Activated naive CD8-positive, alpha-beta T cell treated with anti-CD3 and anti-CD28 coated beads, Interleukin-2, amount 50 U/mL, for 24 hours (primary cell): Measurements from ENCODE around the gene PCDHGA1.
"Not testable (repeated sequence)": the region's sequence is repeated elsewhere in the genome, so short reads cannot be mapped to it uniquely, and the experiment has no call there.

Experiments used
- ATAC-seq: fragments of 150-1000 bp; cut with Tn5 transposase; one replicate; pipeline ENCODE4 v1.10.0; 2021
- DNase-seq: peaks from one replicate; pipeline ENCODE4 v3.0.0; 2021
- H3K27ac Mint-ChIP-seq: one replicate; pipeline ENCODE4 v1.8.0; 2021; ENCODE audit warnings: mild to moderate bottlenecking, mixed read lengths
- H3K27me3 Mint-ChIP-seq: one replicate; pipeline ENCODE4 v1.8.0; 2021; ENCODE audit warnings: mixed read lengths
- H3K36me3 Mint-ChIP-seq: one replicate; pipeline ENCODE4 v1.8.0; 2021; ENCODE audit warnings: low read depth, mixed read lengths
- H3K4me1 Mint-ChIP-seq: one replicate; pipeline ENCODE4 v1.8.0; 2021; ENCODE audit warnings: mixed read lengths
- H3K4me3 Mint-ChIP-seq: one replicate; pipeline ENCODE4 v1.8.0; 2021; ENCODE audit warnings: mild to moderate bottlenecking, moderate library complexity, mixed read lengths
- H3K9me3 Mint-ChIP-seq: one replicate; pipeline ENCODE4 v1.8.0; 2021; ENCODE audit warnings: mixed read lengths

PCDHGA1 gene

DNA sequence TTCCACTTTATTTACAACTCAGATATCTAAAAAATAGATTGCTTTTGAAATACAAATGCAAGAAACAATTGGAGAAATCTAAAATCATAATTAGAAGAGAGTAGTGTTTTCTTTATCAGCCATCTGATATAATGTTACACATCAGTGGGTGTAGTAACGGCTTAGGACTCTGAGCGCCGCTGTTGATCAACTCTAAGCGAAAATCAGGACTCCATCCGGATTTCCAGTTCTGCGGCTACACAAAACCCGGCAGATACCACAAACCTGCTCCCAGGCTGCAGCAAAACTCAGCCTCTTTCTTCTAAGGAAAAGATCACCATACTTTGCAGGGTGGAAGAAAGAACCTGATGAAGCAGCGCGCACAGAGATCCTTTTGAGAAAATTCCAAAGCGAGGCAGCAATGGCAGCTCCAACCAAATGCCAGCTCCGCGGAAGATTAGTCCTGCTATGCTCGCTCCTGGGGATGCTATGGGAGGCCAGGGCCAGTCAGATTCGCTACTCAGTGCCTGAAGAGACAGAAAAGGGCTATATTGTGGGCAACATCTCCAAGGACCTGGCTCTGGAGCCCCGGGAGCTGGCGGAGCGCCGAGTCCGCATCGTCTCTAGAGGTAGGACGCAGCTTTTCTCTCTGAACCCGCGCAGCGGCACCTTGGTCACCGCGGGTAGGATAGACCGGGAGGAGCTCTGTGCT, 72.4 kb downstream of the PCDHGA1 start, which contains the start of gene PCDHGA9:
Gene PCDHGA9, plus strand, starts transcription at position 226 of the 691 bp plus-strand sequence. Its CDS starts 175 bp downstream, at position 401.
- DNase-seq (no peak), ATAC-seq (no peak)
- Mint-ChIP-seq H3K4me1 (no peaks in the 10 kb centered on the region), H3K4me3 (peak within 1 kb of the TSS; percentile 24), H3K27ac (no peak within 1 kb of the TSS), H3K9me3 (peaks cover 26% of the 10 kb centered on the region), H3K27me3 (peaks cover 68% of the 10 kb centered on the region), H3K36me3 (peaks cover 11% of the 10 kb centered on the region)

DNA sequence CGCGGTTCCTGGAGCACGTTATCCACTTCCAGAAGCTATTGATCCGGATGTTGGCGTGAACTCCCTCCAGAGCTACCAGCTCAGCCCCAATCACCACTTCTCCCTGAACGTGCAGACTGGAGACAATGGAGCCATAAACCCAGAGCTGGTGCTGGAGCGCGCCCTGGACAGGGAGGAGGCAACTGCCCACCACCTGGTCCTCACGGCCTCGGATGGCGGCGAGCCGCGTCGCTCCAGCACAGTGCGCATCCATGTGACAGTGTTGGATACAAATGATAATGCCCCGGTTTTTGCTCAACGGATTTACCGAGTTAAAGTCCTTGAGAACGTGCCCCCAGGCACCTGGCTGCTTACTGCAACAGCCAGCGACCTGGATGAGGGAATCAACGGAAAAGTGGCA, 73.1 kb downstream of the PCDHGA1 start:
- Mint-ChIP-seq H3K36me3 (peaks cover 13% of the 10 kb centered on the region), H3K4me3 (no peak overlapping the region), H3K27me3 (peaks cover 72% of the 10 kb centered on the region), H3K4me1 (no peaks in the 10 kb centered on the region), H3K9me3 (peaks cover 29% of the 10 kb centered on the region), H3K27ac (no peak overlapping the region)
- ATAC-seq (no peak), DNase-seq (no peak)

DNA sequence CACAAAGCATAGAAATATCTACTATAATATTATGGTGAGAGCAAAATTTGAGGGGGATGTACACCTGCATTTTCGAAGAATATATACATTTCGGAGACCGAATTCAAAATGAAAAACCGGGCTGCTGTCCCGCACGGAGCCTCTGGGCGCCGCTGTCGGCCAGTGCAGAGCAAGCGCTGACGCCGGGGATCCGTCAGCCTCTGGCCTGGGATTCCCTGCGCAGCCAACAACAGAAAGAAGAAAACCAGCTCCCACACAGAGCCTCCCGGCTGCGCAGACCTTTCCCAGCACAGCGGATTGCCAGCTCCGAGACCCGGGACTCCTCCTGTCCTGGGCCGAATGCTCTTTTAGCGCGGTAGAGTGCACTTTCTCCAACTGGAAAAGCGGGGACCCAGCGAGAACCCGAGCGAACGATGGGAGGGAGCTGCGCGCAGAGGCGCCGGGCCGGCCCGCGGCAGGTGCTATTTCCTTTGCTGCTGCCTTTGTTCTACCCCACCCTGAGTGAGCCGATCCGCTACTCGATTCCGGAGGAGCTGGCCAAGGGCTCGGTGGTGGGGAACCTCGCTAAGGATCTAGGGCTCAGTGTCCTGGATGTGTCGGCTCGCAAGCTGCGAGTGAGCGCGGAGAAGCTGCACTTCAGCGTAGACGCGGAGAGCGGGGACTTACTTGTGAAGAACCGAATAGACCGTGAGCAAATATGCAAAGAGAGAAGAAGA, 77.6 kb downstream of the PCDHGA1 start, which contains the start of gene PCDHGB6:
Gene PCDHGB6, plus strand, starts transcription at position 232 of the 716 bp plus-strand sequence. Its CDS starts 182 bp downstream, at position 414.
- peaks cover 28% of the 10 kb centered on the region for H3K9me3 Mint-ChIP-seq
- H3K27me3 Mint-ChIP-seq = peaks cover 77% of the 10 kb centered on the region
- H3K27ac Mint-ChIP-seq, ATAC-seq, H3K4me1 Mint-ChIP-seq: not testable (repeated sequence)
- DNase-seq = peak; percentile 44
- peak within 1 kb of the TSS; percentile 51 for H3K4me3 Mint-ChIP-seq
- peaks cover 17% of the 10 kb centered on the region for H3K36me3 Mint-ChIP-seq

DNA sequence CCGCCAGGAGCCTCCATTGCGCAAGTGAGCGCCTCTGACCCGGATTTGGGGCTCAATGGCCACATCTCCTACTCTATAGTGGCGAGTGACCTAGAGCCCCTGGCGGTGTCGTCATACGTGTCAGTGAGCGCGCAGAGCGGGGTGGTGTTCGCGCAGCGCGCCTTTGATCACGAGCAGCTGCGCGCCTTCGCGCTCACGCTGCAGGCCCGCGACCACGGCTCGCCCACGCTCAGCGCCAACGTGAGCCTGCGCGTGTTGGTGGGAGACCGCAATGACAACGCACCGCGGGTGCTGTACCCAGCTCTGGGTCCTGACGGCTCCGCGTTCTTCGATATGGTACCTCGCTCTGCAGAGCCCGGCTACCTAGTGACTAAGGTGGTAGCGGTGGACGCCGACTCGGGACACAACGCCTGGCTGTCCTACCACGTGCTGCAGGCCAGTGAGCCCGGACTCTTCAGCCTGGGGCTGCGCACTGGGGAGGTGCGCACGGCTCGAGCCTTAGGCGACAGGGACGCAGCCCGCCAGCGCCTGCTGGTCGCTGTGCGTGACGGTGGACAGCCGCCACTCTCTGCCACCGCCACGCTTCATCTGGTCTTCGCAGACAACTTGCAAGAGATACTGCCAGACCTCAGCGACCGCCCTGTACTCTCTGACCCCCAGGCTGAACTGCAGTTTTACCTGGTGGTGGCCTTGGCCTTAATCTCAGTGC, 79.4 kb downstream of the PCDHGA1 start:
- Mint-ChIP-seq H3K4me3 (no peak overlapping the region), H3K4me1 (peaks cover 13% of the 10 kb centered on the region), H3K27me3 (peaks cover 78% of the 10 kb centered on the region), H3K9me3 (peaks cover 31% of the 10 kb centered on the region), H3K27ac (no peak overlapping the region), H3K36me3 (peaks cover 21% of the 10 kb centered on the region)
- ATAC-seq (no peak), DNase-seq (no peak)

DNA sequence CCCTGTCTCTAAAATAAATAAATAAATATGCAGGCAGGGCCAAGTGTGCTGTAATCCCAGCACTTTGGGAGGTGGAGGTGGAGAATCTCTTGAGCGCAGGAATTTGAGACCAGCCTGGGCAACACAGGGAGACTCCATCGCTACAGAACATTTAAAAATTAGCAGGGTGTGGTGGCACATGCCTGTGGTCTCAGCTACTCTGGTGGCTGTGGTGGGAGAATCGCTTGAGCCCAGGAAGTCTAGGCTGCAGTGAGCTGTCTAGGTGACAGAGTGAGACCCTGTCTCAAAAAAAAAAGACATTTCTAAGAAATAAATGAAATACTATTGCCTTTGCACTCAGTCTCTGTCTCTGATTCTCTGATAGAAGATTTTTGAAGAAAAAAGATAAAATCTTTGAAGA, 81.3 kb downstream of the PCDHGA1 start:
- Mint-ChIP-seq H3K36me3 (peaks cover 26% of the 10 kb centered on the region), H3K27ac (no peak overlapping the region), H3K4me1 (peaks cover 17% of the 10 kb centered on the region), H3K9me3 (peaks cover 33% of the 10 kb centered on the region), H3K4me3 (no peak overlapping the region), H3K27me3 (peaks cover 76% of the 10 kb centered on the region)
- DNase-seq (no peak), ATAC-seq (no peak)

DNA sequence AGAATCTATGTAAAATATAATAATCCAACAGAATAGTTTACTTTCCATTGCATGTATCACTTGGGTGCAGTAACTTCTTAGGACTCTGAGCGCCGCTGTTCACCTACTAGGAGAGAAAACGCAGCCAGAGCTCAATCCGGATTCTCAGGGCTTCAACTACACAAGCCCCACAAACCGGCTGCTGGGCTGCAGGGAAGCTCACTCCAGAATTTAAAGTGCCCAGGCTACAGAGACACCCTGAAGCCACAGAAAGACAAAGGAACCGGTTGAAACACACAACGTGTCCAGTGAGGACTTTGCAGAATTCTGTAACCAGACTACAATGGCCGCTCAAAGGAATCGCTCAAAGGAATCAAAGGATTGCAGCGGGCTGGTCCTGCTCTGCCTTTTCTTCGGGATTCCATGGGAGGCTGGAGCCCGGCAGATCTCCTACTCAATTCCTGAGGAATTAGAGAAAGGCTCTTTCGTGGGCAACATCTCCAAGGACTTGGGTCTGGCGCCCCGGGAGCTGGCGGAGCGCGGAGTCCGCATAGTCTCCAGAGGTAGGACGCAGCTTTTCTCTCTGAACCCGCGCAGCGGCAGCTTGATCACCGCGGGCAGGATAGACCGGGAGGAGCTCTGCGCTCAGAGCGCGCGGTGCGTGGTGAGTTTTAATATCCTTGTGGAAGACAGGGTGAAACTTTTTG, 82.7 kb downstream of the PCDHGA1 start, which contains the start of gene PCDHGA10:
Gene PCDHGA10, plus strand, starts transcription at position 134 of the 686 bp plus-strand sequence. Its CDS starts 189 bp downstream, at position 323.
- peaks cover 71% of the 10 kb centered on the region for H3K27me3 Mint-ChIP-seq
- H3K4me1 Mint-ChIP-seq = peaks cover 22% of the 10 kb centered on the region
- peaks cover 31% of the 10 kb centered on the region for H3K9me3 Mint-ChIP-seq
- ATAC-seq (peak; percentile 65), DNase-seq (peak; percentile 52)
- H3K4me3 Mint-ChIP-seq = peak within 1 kb of the TSS; percentile 74
- peaks cover 28% of the 10 kb centered on the region for H3K36me3 Mint-ChIP-seq
- H3K27ac Mint-ChIP-seq = peak within 1 kb of the TSS; percentile 8

DNA sequence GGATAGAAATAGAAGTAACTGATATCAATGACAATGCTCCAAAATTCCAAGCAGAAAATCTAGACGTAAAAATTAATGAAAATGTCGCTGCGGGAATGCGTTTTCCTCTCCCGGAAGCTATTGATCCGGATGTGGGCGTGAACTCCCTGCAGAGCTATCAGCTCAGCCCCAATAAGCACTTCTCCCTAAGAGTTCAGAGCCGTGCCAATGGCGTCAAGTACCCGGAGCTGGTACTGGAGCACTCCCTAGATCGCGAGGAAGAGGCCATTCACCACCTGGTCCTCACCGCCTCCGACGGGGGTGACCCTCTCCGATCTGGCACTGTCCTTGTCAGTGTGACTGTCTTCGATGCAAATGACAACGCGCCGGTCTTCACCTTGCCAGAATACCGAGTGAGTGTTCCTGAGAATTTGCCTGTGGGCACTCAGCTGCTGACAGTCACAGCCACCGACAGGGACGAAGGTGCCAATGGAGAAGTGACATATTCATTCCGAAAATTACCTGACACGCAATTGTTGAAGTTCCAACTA, 83.3 kb downstream of the PCDHGA1 start:
- Mint-ChIP-seq H3K4me1 (peaks cover 24% of the 10 kb centered on the region), H3K36me3 (peaks cover 30% of the 10 kb centered on the region), H3K27me3 (peaks cover 72% of the 10 kb centered on the region), H3K4me3 (peak overlapping the region; percentile 74), H3K9me3 (peaks cover 33% of the 10 kb centered on the region), H3K27ac (peak overlapping the region; percentile 8)
- DNase-seq (no peak), ATAC-seq (no peak)

DNA sequence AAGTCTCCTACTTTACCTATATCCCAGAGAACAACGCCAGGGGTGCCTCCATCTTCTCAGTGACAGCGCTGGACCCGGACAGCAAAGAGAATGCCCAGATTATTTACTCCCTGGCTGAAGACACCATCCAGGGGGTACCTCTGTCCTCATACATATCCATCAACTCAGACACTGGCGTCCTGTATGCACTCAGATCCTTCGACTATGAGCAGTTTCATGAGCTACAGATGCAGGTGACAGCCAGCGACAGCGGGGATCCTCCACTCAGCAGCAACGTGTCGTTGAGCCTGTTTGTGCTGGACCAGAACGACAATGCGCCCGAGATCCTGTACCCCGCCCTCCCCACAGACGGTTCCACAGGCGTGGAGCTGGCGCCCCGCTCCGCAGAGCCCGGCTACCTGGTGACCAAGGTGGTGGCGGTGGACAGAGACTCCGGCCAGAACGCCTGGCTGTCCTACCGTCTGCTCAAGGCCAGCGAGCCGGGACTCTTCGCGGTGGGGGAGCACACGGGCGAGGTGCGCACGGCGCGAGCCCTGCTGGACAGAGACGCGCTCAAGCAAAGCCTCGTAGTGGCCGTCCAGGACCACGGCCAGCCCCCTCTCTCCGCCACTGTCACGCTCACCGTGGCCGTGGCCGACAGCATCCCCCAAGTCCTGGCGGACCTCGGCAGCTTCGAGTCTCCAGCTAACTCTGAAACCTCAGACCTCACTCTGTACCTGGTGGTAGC, 84.4 kb downstream of the PCDHGA1 start:
- ATAC-seq, DNase-seq, H3K27ac Mint-ChIP-seq, H3K4me3 Mint-ChIP-seq: not testable (repeated sequence)
- H3K36me3 Mint-ChIP-seq = peaks cover 28% of the 10 kb centered on the region
- peaks cover 24% of the 10 kb centered on the region for H3K4me1 Mint-ChIP-seq
- H3K27me3 Mint-ChIP-seq = peaks cover 70% of the 10 kb centered on the region
- H3K9me3 Mint-ChIP-seq = peaks cover 30% of the 10 kb centered on the region

DNA sequence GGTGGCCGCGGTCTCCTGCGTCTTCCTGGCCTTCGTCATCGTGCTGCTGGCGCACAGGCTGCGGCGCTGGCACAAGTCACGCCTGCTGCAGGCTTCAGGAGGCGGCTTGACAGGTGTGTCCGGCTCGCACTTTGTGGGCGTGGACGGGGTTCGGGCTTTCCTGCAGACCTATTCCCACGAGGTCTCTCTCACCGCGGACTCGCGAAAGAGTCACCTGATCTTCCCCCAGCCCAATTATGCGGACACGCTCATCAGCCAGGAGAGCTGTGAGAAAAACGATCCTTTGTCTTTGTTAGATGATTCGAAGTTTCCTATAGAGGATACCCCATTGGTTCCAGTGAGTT, 84.9 kb downstream of the PCDHGA1 start:
- Mint-ChIP-seq H3K27me3 (peaks cover 73% of the 10 kb centered on the region), H3K4me1 (peaks cover 24% of the 10 kb centered on the region), H3K9me3 (peaks cover 33% of the 10 kb centered on the region), H3K36me3 (peaks cover 29% of the 10 kb centered on the region)
- H3K4me3 Mint-ChIP-seq, ATAC-seq, H3K27ac Mint-ChIP-seq, DNase-seq: not testable (repeated sequence)

DNA sequence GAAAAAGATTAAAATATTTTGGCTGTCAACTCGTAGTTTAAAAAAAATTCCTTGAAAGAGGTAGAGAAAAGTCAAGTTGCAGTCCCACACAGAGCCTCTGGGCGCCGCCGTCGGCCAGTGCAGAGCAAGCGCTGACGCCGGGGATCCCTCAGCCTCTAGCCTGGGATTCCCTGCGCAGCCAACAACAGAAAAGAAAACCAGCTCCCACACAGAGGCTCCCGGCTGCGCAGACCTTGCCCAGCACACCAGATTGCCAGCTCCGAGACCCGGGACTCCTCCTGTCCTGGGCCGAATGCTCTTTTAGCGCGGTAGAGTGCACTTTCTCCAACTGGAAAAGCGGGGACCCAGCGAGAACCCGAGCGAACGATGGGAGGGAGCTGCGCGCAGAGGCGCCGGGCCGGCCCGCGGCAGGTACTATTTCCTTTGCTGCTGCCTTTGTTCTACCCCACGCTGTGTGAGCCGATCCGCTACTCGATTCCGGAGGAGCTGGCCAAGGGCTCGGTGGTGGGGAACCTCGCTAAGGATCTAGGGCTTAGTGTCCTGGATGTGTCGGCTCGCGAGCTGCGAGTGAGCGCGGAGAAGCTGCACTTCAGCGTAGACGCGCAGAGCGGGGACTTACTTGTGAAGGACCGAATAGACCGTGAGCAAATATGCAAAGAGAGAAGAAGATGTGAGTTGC, 87.3 kb downstream of the PCDHGA1 start, which contains the start of gene PCDHGB7:
Gene PCDHGB7, plus strand, starts transcription at position 184 of the 679 bp plus-strand sequence. Its CDS starts 183 bp downstream, at position 367.
- ATAC-seq (peak; percentile 82), DNase-seq (peak; percentile 62)
- peaks cover 44% of the 10 kb centered on the region for H3K36me3 Mint-ChIP-seq
- peak within 1 kb of the TSS; percentile 4 for H3K27ac Mint-ChIP-seq
- peaks cover 30% of the 10 kb centered on the region for H3K4me1 Mint-ChIP-seq
- peaks cover 82% of the 10 kb centered on the region for H3K27me3 Mint-ChIP-seq
- H3K9me3 Mint-ChIP-seq = peaks cover 45% of the 10 kb centered on the region
- H3K4me3 Mint-ChIP-seq = peak within 1 kb of the TSS; percentile 69

DNA sequence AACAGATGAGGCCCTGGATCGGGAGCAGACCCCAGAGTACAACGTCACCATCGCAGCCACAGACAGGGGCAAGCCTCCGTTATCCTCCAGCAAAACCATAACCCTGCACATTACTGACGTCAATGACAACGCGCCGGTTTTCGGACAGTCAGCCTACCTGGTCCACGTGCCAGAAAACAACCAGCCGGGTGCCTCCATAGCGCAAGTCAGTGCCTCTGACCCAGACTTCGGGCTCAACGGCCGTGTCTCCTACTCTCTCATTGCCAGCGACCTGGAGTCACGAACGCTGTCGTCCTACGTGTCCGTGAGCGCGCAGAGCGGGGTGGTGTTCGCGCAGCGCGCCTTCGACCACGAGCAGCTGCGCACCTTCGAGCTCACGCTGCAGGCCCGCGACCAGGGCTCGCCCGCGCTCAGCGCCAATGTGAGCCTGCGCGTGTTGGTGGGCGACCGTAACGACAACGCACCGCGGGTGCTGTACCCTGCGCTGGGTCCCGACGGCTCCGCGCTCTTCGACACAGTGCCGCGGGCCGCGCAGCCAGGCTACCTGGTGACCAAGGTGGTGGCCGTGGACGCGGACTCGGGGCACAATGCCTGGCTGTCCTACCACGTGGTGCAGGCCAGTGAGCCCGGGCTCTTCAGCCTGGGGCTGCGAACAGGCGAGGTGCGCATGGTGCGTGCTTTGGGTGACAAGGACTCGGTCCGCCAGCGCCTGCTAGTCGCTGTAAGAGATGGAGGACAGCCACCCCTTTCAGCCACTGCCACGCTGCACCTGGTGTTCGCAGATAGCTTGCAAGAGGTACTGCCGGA, 89.0 kb downstream of the PCDHGA1 start:
- Mint-ChIP-seq H3K4me3 (no peak overlapping the region), H3K4me1 (peaks cover 18% of the 10 kb centered on the region), H3K27me3 (peaks cover 74% of the 10 kb centered on the region), H3K36me3 (peaks cover 44% of the 10 kb centered on the region), H3K27ac (no peak overlapping the region), H3K9me3 (peaks cover 51% of the 10 kb centered on the region)
- ATAC-seq = no peak
- no peak for DNase-seq

DNA sequence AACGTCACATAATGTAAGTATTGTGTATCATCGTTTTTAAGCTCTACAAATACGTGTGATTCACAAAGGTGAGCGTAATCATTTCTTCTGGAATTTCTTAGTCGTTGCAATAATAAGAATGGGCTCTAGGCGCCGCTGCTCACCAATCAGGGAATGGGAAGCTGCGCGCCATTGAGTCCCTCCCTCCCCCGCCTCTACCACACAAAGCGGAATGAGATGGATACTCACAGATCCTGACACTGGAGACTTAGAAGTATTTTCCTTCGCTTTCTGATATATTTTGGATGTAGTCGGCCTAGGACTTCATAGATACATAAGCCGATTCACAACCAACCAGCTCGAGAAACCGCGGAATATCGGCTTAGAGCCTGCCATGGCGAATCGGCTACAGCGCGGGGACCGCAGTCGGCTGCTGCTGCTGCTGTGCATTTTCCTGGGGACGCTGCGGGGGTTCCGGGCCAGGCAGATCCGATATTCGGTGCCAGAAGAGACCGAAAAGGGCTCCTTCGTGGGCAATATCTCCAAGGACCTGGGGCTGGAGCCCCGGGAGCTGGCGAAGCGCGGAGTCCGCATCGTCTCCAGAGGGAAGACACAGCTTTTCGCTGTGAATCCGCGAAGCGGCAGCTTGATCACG, 90.7 kb downstream of the PCDHGA1 start, which contains the start of gene PCDHGA11:
Gene PCDHGA11, plus strand, starts transcription at position 197 of the 634 bp plus-strand sequence. Its CDS starts 177 bp downstream, at position 374.
- Mint-ChIP-seq H3K27ac (no peak within 1 kb of the TSS), H3K9me3 (peaks cover 41% of the 10 kb centered on the region), H3K36me3 (peaks cover 38% of the 10 kb centered on the region), H3K27me3 (peaks cover 76% of the 10 kb centered on the region), H3K4me1 (peaks cover 13% of the 10 kb centered on the region), H3K4me3 (peak within 1 kb of the TSS; percentile 77)
- ATAC-seq (no peak), DNase-seq (peak; percentile 59)
